Measurements from ENCODE around the gene AREL1.

Gene AREL1

GRCh38 chr14:74660167-74660566 is 52.7 kb downstream of the AREL1 start:
- H3K4me3 ChIP-seq (ENCODE audit: low read depth, low read length), result no peak overlapping the region
- H3K27me3 ChIP-seq (ENCODE audit: control insufficient read depth, insufficient read depth, low read length), result no peaks in the 10 kb centered on the region
- no peak overlapping the region for H3K27ac ChIP-seq (ENCODE audit: low read depth, low read length)
- H3K9ac ChIP-seq (ENCODE audit: low read depth, low read length), result no peak overlapping the region
- peaks cover 59% of the 10 kb centered on the region for H3K36me3 ChIP-seq (ENCODE audit: control insufficient read depth, insufficient read depth, low read length)
- no peaks in the 10 kb centered on the region for H3K9me3 ChIP-seq (ENCODE audit: control insufficient read depth, insufficient read depth, low read length)
- H3K4me1 ChIP-seq (ENCODE audit: control insufficient read depth, insufficient read depth, low read length), result no peaks in the 10 kb centered on the region

DNA sequence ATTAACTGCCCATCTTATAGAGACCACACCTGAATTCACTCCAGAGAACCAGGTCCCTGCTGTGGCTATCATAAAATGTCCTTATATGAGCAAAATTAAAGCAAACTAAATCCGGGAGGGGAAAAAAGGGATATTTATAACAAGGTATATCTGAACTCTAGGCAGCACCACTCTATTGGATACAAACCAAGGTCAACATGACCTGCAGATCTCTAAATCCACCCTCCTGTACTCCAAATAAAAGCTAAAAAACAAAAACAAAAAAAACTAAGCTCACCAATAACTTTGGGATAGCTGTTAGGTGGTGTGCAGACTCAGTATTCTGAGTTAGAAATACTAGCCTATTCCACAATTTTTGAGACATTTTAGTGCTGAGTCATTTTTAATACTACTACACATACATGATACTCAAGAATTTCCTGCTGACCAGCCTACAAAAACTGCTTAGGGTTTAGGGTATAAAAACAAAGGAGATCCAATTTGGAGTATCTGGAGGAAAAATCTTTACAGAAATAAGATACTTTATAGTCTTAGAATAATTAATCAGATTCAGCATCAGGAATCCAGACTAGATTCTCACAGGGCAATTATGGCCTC is 54.2 kb downstream of the AREL1 start:
- Histone ChIP-seq H3K36me3 (ENCODE audit: control insufficient read depth, insufficient read depth, low read length) (peaks cover 46% of the 10 kb centered on the region), H3K27ac (ENCODE audit: low read depth, low read length) (no peak overlapping the region), H3K4me1 (ENCODE audit: control insufficient read depth, insufficient read depth, low read length) (no peaks in the 10 kb centered on the region)

DNA sequence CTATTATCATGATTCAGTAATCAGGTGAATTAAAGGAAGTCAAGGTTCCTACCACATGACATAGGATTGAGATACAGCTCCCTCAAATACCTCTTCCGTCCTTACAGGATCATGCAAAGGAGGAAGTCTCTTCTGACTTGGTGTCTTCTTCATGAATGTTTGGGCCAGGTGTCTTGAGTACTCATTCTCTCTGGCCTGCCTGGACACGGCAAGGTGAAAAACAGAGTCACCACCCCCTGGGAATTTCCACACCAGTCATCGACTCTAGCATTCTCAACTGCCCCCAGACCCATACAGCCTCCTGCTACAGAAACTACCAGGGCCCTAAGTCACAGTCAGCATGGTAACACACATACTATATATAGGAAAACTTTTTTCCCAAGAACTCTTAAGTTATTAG is 55.9 kb downstream of the AREL1 start:
- Histone ChIP-seq H3K27ac (ENCODE audit: low read depth, low read length) (no peak overlapping the region), H3K36me3 (ENCODE audit: control insufficient read depth, insufficient read depth, low read length) (peaks cover 30% of the 10 kb centered on the region), H3K4me3 (ENCODE audit: low read depth, low read length) (no peak overlapping the region), H3K4me1 (ENCODE audit: control insufficient read depth, insufficient read depth, low read length) (no peaks in the 10 kb centered on the region), H3K9ac (ENCODE audit: low read depth, low read length) (no peak overlapping the region), H3K9me3 (ENCODE audit: control insufficient read depth, insufficient read depth, low read length) (no peaks in the 10 kb centered on the region), H3K27me3 (ENCODE audit: control insufficient read depth, insufficient read depth, low read length) (no peaks in the 10 kb centered on the region)

More for the DNA sequence above, 54.2 kb downstream of the AREL1 start:
- H3K9me3 ChIP-seq (ENCODE audit: control insufficient read depth, insufficient read depth, low read length), result no peaks in the 10 kb centered on the region
- H3K27me3 ChIP-seq (ENCODE audit: control insufficient read depth, insufficient read depth, low read length), result no peaks in the 10 kb centered on the region
- no peak overlapping the region for H3K4me3 ChIP-seq (ENCODE audit: low read depth, low read length)
- no peak overlapping the region for H3K9ac ChIP-seq (ENCODE audit: low read depth, low read length)

DNA sequence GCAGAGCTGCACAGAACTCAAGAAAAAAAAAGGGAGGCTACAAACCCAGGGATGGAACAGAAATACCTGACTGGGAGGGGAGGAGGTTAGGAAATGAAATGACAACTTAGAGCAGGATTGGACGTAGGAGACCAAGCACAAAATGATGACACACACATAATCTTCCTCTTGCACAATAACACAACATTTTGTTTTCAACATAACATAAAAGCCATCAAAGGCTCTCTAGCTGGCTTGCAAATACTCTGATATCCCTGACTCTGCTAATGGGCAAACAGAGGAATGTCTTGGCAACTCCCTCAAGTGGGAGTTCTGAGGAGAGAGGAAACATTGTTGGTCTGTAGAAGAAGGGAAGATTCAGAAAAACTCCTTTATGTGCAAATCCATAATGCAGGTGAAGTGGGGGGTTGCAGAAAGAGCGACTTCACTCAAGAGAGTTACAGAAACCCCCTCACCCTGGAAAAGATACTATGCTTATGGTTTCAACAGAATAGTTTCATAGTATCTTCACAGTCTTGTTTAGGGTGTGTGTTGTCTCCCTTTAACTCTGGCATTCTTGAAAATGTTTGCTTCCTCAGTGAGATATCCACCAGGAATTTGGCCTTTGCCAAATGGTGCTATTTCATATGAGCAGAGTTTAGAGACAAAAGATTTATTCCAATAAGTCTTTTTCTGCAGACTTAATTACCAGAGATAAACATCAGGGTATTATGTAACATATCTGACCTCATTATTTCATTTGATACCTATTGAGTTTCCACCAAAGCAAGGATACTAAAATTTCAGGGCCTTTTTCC is 57.1 kb downstream of the AREL1 start:
- Histone ChIP-seq H3K27ac (ENCODE audit: low read depth, low read length) (no peak overlapping the region), H3K4me1 (ENCODE audit: control insufficient read depth, insufficient read depth, low read length) (no peaks in the 10 kb centered on the region)

GRCh38 chr14:74654931-74655330 is 57.9 kb downstream of the AREL1 start:
- H3K27me3 ChIP-seq (ENCODE audit: control insufficient read depth, insufficient read depth, low read length), result no peaks in the 10 kb centered on the region
- H3K4me3 ChIP-seq (ENCODE audit: low read depth, low read length), result no peak overlapping the region
- no peaks in the 10 kb centered on the region for H3K4me1 ChIP-seq (ENCODE audit: control insufficient read depth, insufficient read depth, low read length)
- H3K27ac ChIP-seq (ENCODE audit: low read depth, low read length), result no peak overlapping the region
- H3K9ac ChIP-seq (ENCODE audit: low read depth, low read length), result no peak overlapping the region
- peaks cover 9% of the 10 kb centered on the region for H3K36me3 ChIP-seq (ENCODE audit: control insufficient read depth, insufficient read depth, low read length)
- no peaks in the 10 kb centered on the region for H3K9me3 ChIP-seq (ENCODE audit: control insufficient read depth, insufficient read depth, low read length)

More for the DNA sequence above, 57.1 kb downstream of the AREL1 start:
- no peaks in the 10 kb centered on the region for H3K9me3 ChIP-seq (ENCODE audit: control insufficient read depth, insufficient read depth, low read length)
- H3K4me3 ChIP-seq (ENCODE audit: low read depth, low read length), result no peak overlapping the region
- no peaks in the 10 kb centered on the region for H3K27me3 ChIP-seq (ENCODE audit: control insufficient read depth, insufficient read depth, low read length)
- H3K9ac ChIP-seq (ENCODE audit: low read depth, low read length), result no peak overlapping the region
- peaks cover 18% of the 10 kb centered on the region for H3K36me3 ChIP-seq (ENCODE audit: control insufficient read depth, insufficient read depth, low read length)

DNA sequence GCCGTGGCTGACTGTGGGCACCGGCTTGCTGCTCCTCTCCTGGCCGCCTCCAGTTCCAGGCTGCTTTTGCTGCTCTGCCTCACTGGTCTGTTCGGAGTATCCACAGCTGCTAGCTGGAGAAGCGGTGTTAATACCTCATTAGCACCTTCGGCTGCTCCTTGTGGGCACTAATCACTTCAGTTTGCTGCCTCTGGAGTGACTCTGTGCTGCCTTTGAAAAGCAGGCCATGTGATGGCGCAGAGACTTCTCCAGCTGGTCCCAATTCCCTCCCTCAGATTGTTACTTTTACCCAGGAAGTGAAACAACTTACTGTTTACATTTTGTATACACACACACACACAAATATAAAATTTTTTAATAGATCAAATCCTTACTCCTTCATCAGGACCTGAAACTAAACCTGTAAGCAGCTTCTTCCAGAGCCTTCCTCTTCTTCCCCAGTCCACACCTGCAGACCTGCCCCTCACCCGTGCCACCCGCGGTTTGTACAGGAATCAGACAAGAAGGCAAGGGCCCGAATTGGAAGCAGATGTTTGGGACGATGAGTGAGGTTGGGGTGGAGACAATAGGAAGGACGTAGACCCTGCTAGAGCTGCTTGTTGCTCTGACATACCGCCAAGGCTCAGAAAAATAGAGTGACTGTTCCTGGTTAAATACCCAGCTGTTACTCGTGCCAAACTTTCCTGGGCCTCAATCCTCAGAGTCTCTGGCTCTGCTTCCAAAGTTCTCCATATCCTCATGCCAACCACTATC is 59.3 kb downstream of the AREL1 start:
- Histone ChIP-seq H3K4me1 (ENCODE audit: control insufficient read depth, insufficient read depth, low read length) (peaks cover 2% of the 10 kb centered on the region; the same call in 1 of the 2 replicates), H3K36me3 (ENCODE audit: control insufficient read depth, insufficient read depth, low read length) (peaks cover 7% of the 10 kb centered on the region), H3K27me3 (ENCODE audit: control insufficient read depth, insufficient read depth, low read length) (no peaks in the 10 kb centered on the region), H3K27ac (ENCODE audit: low read depth, low read length) (no peak overlapping the region), H3K9ac (ENCODE audit: low read depth, low read length) (no peak overlapping the region), H3K9me3 (ENCODE audit: control insufficient read depth, insufficient read depth, low read length) (no peaks in the 10 kb centered on the region), H3K4me3 (ENCODE audit: low read depth, low read length) (no peak overlapping the region)

- Histone ChIP-seq H3K9me3 (ENCODE audit: control insufficient read depth, insufficient read depth, low read length) (no peaks in the 10 kb centered on the region), H3K4me3 (ENCODE audit: low read depth, low read length) (no peak overlapping the region), H3K27ac (ENCODE audit: low read depth, low read length) (no peak overlapping the region), H3K9ac (ENCODE audit: low read depth, low read length) (no peak overlapping the region), H3K27me3 (ENCODE audit: control insufficient read depth, insufficient read depth, low read length) (no peaks in the 10 kb centered on the region), H3K36me3 (ENCODE audit: control insufficient read depth, insufficient read depth, low read length) (peaks cover 7% of the 10 kb centered on the region), H3K4me1 (ENCODE audit: control insufficient read depth, insufficient read depth, low read length) (peaks cover 4% of the 10 kb centered on the region; the same call in 1 of the 2 replicates)
These were observed 60.3 kb downstream of the AREL1 start for GRCh38 chr14:74652541-74652940.

- no peak overlapping the region for H3K4me3 ChIP-seq (ENCODE audit: low read depth, low read length)
- no peaks in the 10 kb centered on the region for H3K27me3 ChIP-seq (ENCODE audit: control insufficient read depth, insufficient read depth, low read length)
- H3K27ac ChIP-seq (ENCODE audit: low read depth, low read length), result no peak overlapping the region
- H3K9ac ChIP-seq (ENCODE audit: low read depth, low read length), result no peak overlapping the region
- peaks cover 4% of the 10 kb centered on the region; the same call in 1 of the 2 replicates for H3K4me1 ChIP-seq (ENCODE audit: control insufficient read depth, insufficient read depth, low read length)
- no peaks in the 10 kb centered on the region for H3K9me3 ChIP-seq (ENCODE audit: control insufficient read depth, insufficient read depth, low read length)
- H3K36me3 ChIP-seq (ENCODE audit: control insufficient read depth, insufficient read depth, low read length), result peaks cover 4% of the 10 kb centered on the region; the same call in 1 of the 2 replicates
These were observed 61.8 kb downstream of the AREL1 start for GRCh38 chr14:74650927-74651686.

GRCh38 chr14:74649673-74650072 is 63.2 kb downstream of the AREL1 start:
- Histone ChIP-seq H3K9ac (ENCODE audit: low read depth, low read length) (no peak overlapping the region), H3K4me1 (ENCODE audit: control insufficient read depth, insufficient read depth, low read length) (peaks cover 4% of the 10 kb centered on the region; the same call in 1 of the 2 replicates), H3K4me3 (ENCODE audit: low read depth, low read length) (no peak overlapping the region), H3K9me3 (ENCODE audit: control insufficient read depth, insufficient read depth, low read length) (no peaks in the 10 kb centered on the region), H3K36me3 (ENCODE audit: control insufficient read depth, insufficient read depth, low read length) (no peaks in the 10 kb centered on the region), H3K27me3 (ENCODE audit: control insufficient read depth, insufficient read depth, low read length) (no peaks in the 10 kb centered on the region), H3K27ac (ENCODE audit: low read depth, low read length) (no peak overlapping the region)

DNA sequence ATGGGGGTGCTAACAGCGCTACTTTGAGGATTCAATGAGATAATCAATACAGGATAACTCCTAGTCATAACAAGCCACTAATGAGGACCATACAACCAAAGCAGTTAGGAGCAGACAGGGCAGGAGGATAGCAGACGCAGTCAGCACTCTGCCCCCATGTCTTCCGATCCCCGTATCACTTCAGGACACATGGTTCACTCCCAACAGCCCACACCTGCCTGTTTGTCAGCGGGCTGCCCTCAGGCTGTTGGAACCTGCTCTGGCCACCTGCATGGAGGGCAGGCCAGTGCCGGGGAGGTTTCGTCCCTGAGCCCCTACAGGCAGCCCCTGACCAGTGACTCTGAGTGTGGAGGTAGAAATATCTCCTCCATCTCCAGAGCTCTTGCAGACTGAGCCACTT is 63.7 kb downstream of the AREL1 start:
- H3K4me3 ChIP-seq (ENCODE audit: low read depth, low read length), result no peak overlapping the region
- H3K27me3 ChIP-seq (ENCODE audit: control insufficient read depth, insufficient read depth, low read length), result no peaks in the 10 kb centered on the region
- no peak overlapping the region for H3K9ac ChIP-seq (ENCODE audit: low read depth, low read length)

More for the DNA sequence above, 63.7 kb downstream of the AREL1 start:
- H3K4me1 ChIP-seq (ENCODE audit: control insufficient read depth, insufficient read depth, low read length), result peaks cover 4% of the 10 kb centered on the region; the same call in 1 of the 2 replicates
- no peak overlapping the region for H3K27ac ChIP-seq (ENCODE audit: low read depth, low read length)
- no peaks in the 10 kb centered on the region for H3K36me3 ChIP-seq (ENCODE audit: control insufficient read depth, insufficient read depth, low read length)
- no peaks in the 10 kb centered on the region for H3K9me3 ChIP-seq (ENCODE audit: control insufficient read depth, insufficient read depth, low read length)
